ENCODE data around the gene PTPRN2.
"Not testable (repeated sequence)": the region's sequence is repeated elsewhere in the genome, so short reads cannot be mapped to it uniquely, and the experiment has no call there.

PTPRN2 gene

DNA sequence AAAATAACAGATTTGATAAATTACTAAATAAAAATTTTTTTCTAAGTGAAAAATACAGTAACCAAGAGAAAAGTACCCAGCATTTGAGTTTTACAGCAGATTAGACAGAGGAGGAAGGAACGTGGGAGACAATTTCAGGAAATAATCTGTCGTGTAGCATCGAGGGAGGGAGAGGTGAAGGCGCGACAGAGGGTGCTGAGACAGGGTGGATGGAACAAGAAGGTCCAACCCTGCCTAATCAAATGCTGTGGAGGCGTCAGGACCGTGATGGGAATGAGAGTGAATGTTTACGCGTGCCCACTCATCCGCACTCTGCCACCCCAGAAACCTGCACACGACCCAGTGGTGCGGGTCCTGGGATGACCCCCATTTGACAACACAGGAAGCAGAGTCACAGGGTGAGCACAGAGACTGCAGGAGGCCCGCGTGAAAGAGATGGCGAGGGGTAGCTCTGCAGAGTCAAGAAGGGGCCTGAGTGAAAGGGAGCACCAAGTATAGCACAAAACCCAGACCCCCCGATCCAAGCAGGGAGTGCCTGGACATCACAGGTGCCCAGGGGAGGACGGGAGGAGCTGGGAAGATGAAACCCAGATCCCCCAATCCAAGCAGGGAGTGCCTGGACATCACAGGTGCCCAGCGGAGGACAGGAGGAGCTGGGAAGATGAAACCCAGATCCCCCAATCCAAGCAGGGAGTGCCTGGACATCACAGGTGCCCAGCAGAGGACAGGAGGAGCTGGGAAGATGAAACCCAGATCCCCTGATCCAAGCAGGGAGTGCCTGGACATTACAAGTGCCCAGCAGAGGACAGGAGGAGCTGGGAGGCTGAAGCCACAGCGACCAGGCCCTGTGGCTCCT lies 691.9 kb downstream of the PTPRN2 start:
- TF ChIP-seq, protein P1, sequence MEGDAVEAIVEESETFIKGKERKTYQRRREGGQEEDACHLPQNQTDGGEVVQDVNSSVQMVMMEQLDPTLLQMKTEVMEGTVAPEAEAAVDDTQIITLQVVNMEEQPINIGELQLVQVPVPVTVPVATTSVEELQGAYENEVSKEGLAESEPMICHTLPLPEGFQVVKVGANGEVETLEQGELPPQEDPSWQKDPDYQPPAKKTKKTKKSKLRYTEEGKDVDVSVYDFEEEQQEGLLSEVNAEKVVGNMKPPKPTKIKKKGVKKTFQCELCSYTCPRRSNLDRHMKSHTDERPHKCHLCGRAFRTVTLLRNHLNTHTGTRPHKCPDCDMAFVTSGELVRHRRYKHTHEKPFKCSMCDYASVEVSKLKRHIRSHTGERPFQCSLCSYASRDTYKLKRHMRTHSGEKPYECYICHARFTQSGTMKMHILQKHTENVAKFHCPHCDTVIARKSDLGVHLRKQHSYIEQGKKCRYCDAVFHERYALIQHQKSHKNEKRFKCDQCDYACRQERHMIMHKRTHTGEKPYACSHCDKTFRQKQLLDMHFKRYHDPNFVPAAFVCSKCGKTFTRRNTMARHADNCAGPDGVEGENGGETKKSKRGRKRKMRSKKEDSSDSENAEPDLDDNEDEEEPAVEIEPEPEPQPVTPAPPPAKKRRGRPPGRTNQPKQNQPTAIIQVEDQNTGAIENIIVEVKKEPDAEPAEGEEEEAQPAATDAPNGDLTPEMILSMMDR (IDR thresholded peaks at IDR 0.05; ENCODE audit: borderline replicate concordance, insufficient read depth, low read depth, low read length): no peak

DNA sequence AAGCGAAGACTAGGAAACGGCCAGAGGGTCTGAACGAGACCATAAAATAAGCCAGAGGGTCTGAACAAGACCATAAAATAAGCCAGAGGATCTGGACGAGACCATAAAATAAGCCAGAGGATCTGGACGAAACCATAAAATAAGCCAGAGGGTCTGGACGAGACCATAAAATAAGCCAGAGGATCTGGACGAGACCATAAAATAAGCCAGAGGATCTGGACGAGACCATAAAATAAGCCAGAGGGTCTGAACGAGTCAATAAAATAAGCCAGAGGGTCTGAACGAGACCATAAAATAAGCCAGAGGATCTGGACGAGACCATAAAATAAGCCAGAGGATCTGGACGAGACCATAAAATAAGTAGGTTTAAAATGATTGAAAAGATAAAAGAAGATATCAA lies 692.5 kb downstream of the PTPRN2 start:
- not testable (repeated sequence) for H3K4me3 ChIP-seq (ENCODE audit: low read depth, low read length)

More for the DNA sequence above, 691.9 kb downstream of the PTPRN2 start:
- no peak overlapping the region for H3K4me3 ChIP-seq (ENCODE audit: low read depth, low read length)

DNA sequence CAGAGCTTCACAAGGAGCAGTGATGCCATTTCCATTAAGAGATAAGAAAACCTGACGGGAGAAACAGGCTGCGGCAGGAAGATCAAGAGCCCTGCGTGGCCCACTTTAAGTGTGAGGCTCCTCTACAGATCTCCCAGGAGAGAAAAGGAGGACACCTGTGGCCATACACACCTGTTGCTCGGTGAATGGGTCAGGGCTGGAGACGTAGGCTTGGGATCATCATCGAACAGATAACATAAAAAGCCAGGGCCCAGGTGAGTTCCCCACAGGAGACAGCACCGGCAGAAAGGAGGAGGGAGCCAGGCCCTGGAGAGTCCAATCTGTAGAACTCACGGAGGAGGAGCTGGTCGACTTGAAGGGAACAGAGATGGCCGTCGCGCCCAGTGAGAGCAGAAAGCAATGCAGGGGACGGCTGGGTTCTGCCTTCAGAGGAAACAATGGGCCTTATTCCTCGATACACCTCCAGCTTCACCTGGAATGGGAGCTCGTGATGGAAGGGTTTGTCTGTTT lies 694.0 kb downstream of the PTPRN2 start:
- H3K4me3 ChIP-seq (ENCODE audit: low read depth, low read length): no peak overlapping the region
- TF ChIP-seq, protein P1 (IDR thresholded peaks at IDR 0.05; ENCODE audit: borderline replicate concordance, insufficient read depth, low read depth, low read length): no peak

DNA sequence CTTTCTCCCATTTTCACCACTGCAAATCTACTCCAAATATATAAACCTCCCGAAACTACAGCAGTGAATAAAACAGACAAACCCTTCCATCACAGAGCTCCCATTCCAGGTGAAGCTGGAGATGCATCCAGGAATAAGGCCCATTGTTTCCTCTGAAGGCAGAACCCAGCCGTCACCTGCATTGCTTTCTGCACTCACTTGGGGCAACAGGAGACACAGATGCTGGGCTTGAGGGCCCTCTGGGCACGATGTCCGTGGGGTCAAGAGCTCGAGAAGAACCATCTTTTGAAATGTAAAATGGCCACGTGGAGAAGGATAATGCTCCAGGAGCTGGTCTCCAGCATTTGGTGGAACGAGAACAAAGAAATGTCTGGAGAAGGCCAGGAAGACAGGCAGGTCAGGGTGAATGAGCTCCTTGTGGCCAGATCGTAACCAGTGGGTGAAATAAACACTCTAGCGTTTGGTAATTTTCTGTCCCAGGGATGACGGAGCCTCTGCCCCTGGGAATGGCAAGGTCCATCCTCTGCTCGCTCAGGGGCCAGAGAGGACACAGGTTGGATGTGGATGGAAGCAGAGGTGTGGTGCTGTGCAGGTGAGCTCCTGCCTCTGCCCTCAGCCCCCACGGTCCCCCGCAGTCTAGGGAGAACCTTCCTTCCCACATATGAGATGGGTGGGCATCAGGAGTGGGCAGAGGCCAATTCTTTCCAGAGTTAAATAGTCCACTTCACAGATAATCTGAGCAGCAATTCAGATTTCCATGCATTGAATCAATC lies 694.7 kb downstream of the PTPRN2 start:
- no peak overlapping the region for H3K4me3 ChIP-seq (ENCODE audit: low read depth, low read length)
- TF ChIP-seq, protein P1 (IDR thresholded peaks at IDR 0.05; ENCODE audit: borderline replicate concordance, insufficient read depth, low read depth, low read length): no peak

DNA sequence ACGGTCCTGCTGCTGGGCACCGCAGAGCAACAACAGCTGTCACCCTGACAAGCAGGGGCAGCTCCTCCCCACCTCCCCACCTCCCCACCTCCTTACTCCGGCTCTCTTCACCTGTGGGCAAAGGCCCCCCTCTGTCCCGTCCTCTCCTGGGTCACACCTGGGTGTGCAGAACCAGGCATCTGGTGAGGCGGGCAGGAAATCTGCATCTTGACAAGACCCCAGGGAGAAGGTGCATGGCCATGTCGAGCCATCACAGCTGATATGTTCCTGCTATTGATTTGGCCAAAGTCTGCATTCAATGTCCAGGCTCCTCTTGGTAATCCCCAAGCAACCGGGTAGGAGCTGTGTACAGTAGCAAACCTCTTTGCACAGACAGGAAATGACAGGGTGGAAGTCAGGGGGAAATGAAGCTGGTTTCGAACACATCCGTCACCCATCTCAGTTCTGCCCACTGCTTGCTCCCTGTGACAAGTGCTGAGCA lies 696.7 kb downstream of the PTPRN2 start:
- H3K4me3 ChIP-seq (ENCODE audit: low read depth, low read length): no peak overlapping the region
- TF ChIP-seq, protein P1 (IDR thresholded peaks at IDR 0.05; ENCODE audit: borderline replicate concordance, insufficient read depth, low read depth, low read length): no peak

DNA sequence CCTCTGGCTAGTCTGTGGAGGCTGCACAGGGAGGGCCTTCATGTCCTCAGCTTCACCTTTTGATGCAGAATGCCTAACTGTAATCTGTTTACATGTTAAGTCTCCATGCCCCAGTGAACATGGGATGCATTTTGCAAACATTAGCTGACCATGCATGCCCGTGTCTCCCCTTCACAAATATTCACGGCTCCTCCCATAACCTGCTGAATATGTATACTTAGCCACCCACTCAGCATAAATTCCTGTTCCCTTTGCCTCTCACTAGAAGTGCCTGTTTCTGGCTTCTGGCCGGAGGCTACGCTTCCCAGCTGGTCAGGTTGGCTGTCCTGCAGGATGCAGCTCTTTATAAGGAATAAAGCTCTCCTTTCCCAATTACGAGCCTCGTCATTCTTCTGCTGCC lies 698.1 kb downstream of the PTPRN2 start:
- TF ChIP-seq, protein P1 (IDR thresholded peaks at IDR 0.05; ENCODE audit: borderline replicate concordance, insufficient read depth, low read depth, low read length): no peak
- H3K4me3 ChIP-seq (ENCODE audit: low read depth, low read length): no peak overlapping the region

DNA sequence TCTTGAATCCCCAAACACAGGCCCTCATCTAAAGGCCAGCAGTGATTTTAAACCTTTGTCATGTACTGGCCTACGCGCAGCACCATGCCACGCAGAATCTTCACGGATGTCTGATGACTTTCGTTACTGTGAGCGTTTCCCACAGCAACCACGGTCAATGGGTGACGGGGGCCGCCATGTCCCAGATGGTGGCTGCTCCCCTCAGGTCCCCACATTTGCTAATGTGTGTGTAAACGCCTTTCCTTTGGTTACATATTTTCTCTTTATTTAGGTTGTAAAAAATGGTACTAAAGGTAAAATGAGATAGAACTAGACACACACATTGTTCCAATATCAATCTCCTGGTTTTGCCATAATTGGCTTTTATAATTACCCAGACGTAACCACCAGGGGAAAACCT lies 699.0 kb downstream of the PTPRN2 start:
- TF ChIP-seq, protein P1 (IDR thresholded peaks at IDR 0.05; ENCODE audit: borderline replicate concordance, insufficient read depth, low read depth, low read length): no peak
- no peak overlapping the region for H3K4me3 ChIP-seq (ENCODE audit: low read depth, low read length)
